GM23338 (cell line): ENCODE data around the gene ARHGAP32. TPM values are rescaled to one million over a fixed set of nuclear protein-coding genes. Genes with fewer than 3 reads are reported as not detected.

Experiments
- ATAC-seq: fragments of 200-7000 bp; cut with Tn5 transposase; 3 replicates; pipeline ENCODE4 v1.9.1; 2020
- DNase-seq: peaks from one replicate; pipeline ENCODE4 v3.0.0-alpha.2; 2015; ENCODE audit warnings: low spot score
- H2AFZ ChIP-seq: fragments of 200-600 bp; sonication (generic); 2 replicates; pipeline ENCODE4 v1.8.0; 2016; ENCODE audit warnings: antibody characterized with exemption, mild to moderate bottlenecking, moderate library complexity
- H3F3A ChIP-seq: fragments of 200-600 bp; sonication (generic); replicated peaks from 2 replicates; pipeline ENCODE4 v1.8.0; 2017; ENCODE audit warnings: antibody characterized with exemption, mixed run types, low read depth
- H3K27ac ChIP-seq: fragments of 200-600 bp; sonication (generic); 2 replicates; pipeline ENCODE4 v1.6.1; 2016; ENCODE audit warnings: low read depth
- H3K27me3 ChIP-seq: fragments of 200-600 bp; sonication (generic); 2 replicates; pipeline ENCODE4 v1.8.0; 2016; ENCODE audit warnings: mild to moderate bottlenecking, mixed run types, moderate library complexity; ENCODE audit not compliant: insufficient read depth
- H3K36me3 ChIP-seq: fragments of 200-600 bp; sonication (generic); 2 replicates; pipeline ENCODE4 v1.8.0; 2016; ENCODE audit warnings: mild to moderate bottlenecking; ENCODE audit not compliant: insufficient read depth
- H3K4me1 ChIP-seq: fragments of 200-600 bp; sonication (generic); 2 replicates; pipeline ENCODE4 v1.8.0; 2016; ENCODE audit warnings: mild to moderate bottlenecking, moderate library complexity; ENCODE audit not compliant: insufficient read depth
- H3K4me2 ChIP-seq: fragments of 200-600 bp; sonication (generic); 2 replicates; pipeline ENCODE4 v1.7.1; 2017; ENCODE audit warnings: mixed run types
- H3K4me3 ChIP-seq: fragments of 200-600 bp; sonication (generic); 2 replicates; pipeline ENCODE4 v1.6.1; 2016; ENCODE audit warnings: mixed run types
- H3K79me2 ChIP-seq: fragments of 200-600 bp; sonication (generic); replicated peaks from 2 replicates; pipeline ENCODE4 v1.8.0; 2017; ENCODE audit warnings: mild to moderate bottlenecking; ENCODE audit not compliant: insufficient read depth
- H3K9me2 ChIP-seq: fragments of 200-600 bp; sonication (generic); 2 replicates; pipeline ENCODE4 v1.8.0; 2017; ENCODE audit not compliant: insufficient read depth
- H4K20me1 ChIP-seq: fragments of 200-600 bp; sonication (generic); replicated peaks from 2 replicates; pipeline ENCODE4 v1.8.0; 2017; ENCODE audit warnings: mild to moderate bottlenecking; ENCODE audit not compliant: insufficient read depth
- H3K27ac Mint-ChIP-seq: 2 replicates; pipeline ENCODE4 v1.8.0; 2020; ENCODE audit warnings: inconsistent platforms, mild to moderate bottlenecking, moderate library complexity, mixed read lengths
- H3K27me3 Mint-ChIP-seq: 3 replicates; pipeline ENCODE4 v1.8.0; 2022; ENCODE audit warnings: low read depth, mild to moderate bottlenecking, moderate library complexity, mixed read lengths, inconsistent platforms; ENCODE audit not compliant: insufficient read depth, poor library complexity
- H3K36me3 Mint-ChIP-seq: 3 replicates; pipeline ENCODE4 v1.8.0; 2021; ENCODE audit warnings: low read depth, mild to moderate bottlenecking, inconsistent platforms, moderate library complexity, mixed read lengths
- H3K4me1 Mint-ChIP-seq: 3 replicates; pipeline ENCODE4 v1.8.0; 2020; ENCODE audit warnings: mild to moderate bottlenecking, inconsistent platforms, mixed read lengths
- H3K4me3 Mint-ChIP-seq: 3 replicates; pipeline ENCODE4 v1.8.0; 2021; ENCODE audit warnings: moderate library complexity, mild to moderate bottlenecking, inconsistent platforms, mixed read lengths
- H3K9me3 Mint-ChIP-seq: 3 replicates; pipeline ENCODE4 v1.8.0; 2020; ENCODE audit warnings: moderate library complexity, mild to moderate bottlenecking, inconsistent platforms, mixed read lengths
- CREB1 ChIP-seq: fragments of 250-450 bp; sonication (Bioruptor Pico); IDR thresholded peaks from 2 replicates; pipeline ENCODE4 v1.5.0; 2020; ENCODE audit warnings: low read depth, mild to moderate bottlenecking, moderate library complexity
- EZH2 ChIP-seq: fragments of 200-600 bp; sonication (generic); IDR thresholded peaks from one replicate; pipeline ENCODE4 v1.8.0; 2017; ENCODE audit warnings: antibody characterized with exemption, mild to moderate bottlenecking, low read depth; ENCODE audit not compliant: unreplicated experiment
- EZH2phosphoT487 ChIP-seq: fragments of 200-600 bp; sonication (generic); IDR thresholded peaks from one replicate; pipeline ENCODE4 v1.8.1; 2018; ENCODE audit warnings: antibody characterized with exemption; ENCODE audit not compliant: unreplicated experiment
- STAT1 ChIP-seq: IDR thresholded peaks from one replicate; pipeline ENCODE4 v1.6.1; 2016; ENCODE audit warnings: antibody characterized with exemption; ENCODE audit not compliant: unreplicated experiment
- ZNF114 ChIP-seq: fragments of 250-450 bp; sonication (Bioruptor Pico); IDR thresholded peaks from 2 replicates; pipeline ENCODE4 v1.5.0; 2020; ENCODE audit warnings: mild to moderate bottlenecking, moderate library complexity
- ZNF331 ChIP-seq: fragments of 250-450 bp; sonication (Bioruptor Pico); IDR thresholded peaks from 2 replicates; pipeline ENCODE4 v1.5.0; 2020; ENCODE audit warnings: low read depth, mild to moderate bottlenecking, moderate library complexity
- polyA plus RNA-seq: library from polyadenylated mRNA; unstranded; fragments of >200 nt; fragmentation: Nextera tagmentation; extraction: Ambion mirVana; gene quantifications from 2 replicates; pipeline ENCODE4 v1.2.1, GENCODE V29; 2016
- total RNA-seq: library from RNA; depleted of rRNA; stranded (reverse); fragments of >200 nt; shearing (Covaris generic); gene quantifications from 2 replicates; pipeline ENCODE4 v1.2.3, GENCODE V29; 2014
- TF ChIP-seq, protein P1 (sequence below), 2 experiments: fragments of 200-600 bp in 1 of 2; sonication (generic) in 1 of 2; conservative IDR thresholded peaks; 2 replicates each; pipeline versions ENCODE4 v1.5.1 to v1.6.1; 2016 to 2017; ENCODE audit warnings: antibody characterized with exemption in 2 of 2, low read depth in 2 of 2, mild to moderate bottlenecking in 2 of 2, moderate library complexity in 1 of 2
- TF ChIP-seq, protein P2 (sequence below): IDR thresholded peaks from one replicate; pipeline ENCODE4 v1.6.1; 2018; ENCODE audit warnings: antibody characterized with exemption; ENCODE audit not compliant: unreplicated experiment
- TF ChIP-seq, protein P3 (sequence below): IDR thresholded peaks from 2 replicates; pipeline ENCODE4 v1.6.1; 2016; ENCODE audit warnings: antibody characterized with exemption

ARHGAP32 gene
- total and polyA plus RNA-seq, 2 experiments from 2014 or later: 3.9 to 17.2 TPM

DNA sequence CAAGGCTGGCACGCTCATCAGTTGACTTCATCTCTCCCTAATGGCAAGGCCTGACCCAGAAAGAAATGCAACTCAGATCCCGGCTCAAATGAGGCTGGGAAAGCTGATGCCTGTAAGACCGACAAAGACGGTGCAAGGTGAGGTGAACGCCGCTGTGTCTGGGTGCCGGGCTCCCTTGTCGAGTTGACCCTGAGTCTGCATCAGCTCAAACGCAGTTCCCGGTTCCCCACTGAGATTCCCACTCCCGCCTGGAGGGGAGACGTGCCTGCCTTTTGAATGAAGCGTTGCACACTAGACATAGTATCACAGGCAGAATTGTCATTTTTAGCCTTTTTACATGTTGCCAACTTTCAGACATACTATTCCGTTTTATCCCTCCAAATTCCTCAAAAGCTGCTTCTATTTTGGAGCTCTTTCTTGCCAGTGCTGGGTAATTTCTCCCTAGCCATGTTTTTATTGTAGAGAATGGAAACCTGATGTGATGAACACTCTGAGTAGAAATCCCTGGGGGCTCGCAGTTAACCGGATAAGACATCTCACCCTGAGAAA lies 248.6 kb downstream of the ARHGAP32 start:
- H3K4me2 ChIP-seq: no peak overlapping the region
- H3K27ac ChIP-seq: no peak overlapping the region
- no peak overlapping the region for H3K4me3 ChIP-seq
- 0 out of 2 replicates have a peak, but pooled peaks cover 3% of the 10 kb centered on the region for H4K20me1 ChIP-seq
- DNase-seq (no peak), ATAC-seq (peak; percentile 30)
- Mint-ChIP-seq H3K27ac (no peak overlapping the region), H3K36me3 (no peaks in the 10 kb centered on the region), H3K4me3 (no peak overlapping the region), H3K9me3 (no peaks in the 10 kb centered on the region; the same call in 2 of the 3 replicates), H3K27me3 (no peaks in the 10 kb centered on the region), H3K4me1 (no peaks in the 10 kb centered on the region)
- no peaks in the 10 kb centered on the region for H3K9me2 ChIP-seq
- H3K36me3 ChIP-seq: no peaks in the 10 kb centered on the region
- no peaks in the 10 kb centered on the region for H3K27me3 ChIP-seq
- H2AFZ ChIP-seq: 0 out of 2 replicates have a peak overlapping the region, but pooled peaks have one; percentile 32
- no peaks in the 10 kb centered on the region; the same call in 1 of the 2 replicates for H3K4me1 ChIP-seq
- no peaks in the 10 kb centered on the region for H3K79me2 ChIP-seq
- H3F3A ChIP-seq: no peaks in the 10 kb centered on the region
- TF ChIP-seq, protein P1, sequence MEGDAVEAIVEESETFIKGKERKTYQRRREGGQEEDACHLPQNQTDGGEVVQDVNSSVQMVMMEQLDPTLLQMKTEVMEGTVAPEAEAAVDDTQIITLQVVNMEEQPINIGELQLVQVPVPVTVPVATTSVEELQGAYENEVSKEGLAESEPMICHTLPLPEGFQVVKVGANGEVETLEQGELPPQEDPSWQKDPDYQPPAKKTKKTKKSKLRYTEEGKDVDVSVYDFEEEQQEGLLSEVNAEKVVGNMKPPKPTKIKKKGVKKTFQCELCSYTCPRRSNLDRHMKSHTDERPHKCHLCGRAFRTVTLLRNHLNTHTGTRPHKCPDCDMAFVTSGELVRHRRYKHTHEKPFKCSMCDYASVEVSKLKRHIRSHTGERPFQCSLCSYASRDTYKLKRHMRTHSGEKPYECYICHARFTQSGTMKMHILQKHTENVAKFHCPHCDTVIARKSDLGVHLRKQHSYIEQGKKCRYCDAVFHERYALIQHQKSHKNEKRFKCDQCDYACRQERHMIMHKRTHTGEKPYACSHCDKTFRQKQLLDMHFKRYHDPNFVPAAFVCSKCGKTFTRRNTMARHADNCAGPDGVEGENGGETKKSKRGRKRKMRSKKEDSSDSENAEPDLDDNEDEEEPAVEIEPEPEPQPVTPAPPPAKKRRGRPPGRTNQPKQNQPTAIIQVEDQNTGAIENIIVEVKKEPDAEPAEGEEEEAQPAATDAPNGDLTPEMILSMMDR (conservative IDR thresholded peaks at IDR 0.05; ENCODE audit: low read depth in 2 of 2): no peak
- TF ChIP-seq ZNF114 (no peak), STAT1 (no peak), ZNF331 (CRISPR knock-in tag) (no peak), CREB1 (no peak), EZH2 (no peak), EZH2phosphoT487 (no peak)
- TF ChIP-seq, protein P2, sequence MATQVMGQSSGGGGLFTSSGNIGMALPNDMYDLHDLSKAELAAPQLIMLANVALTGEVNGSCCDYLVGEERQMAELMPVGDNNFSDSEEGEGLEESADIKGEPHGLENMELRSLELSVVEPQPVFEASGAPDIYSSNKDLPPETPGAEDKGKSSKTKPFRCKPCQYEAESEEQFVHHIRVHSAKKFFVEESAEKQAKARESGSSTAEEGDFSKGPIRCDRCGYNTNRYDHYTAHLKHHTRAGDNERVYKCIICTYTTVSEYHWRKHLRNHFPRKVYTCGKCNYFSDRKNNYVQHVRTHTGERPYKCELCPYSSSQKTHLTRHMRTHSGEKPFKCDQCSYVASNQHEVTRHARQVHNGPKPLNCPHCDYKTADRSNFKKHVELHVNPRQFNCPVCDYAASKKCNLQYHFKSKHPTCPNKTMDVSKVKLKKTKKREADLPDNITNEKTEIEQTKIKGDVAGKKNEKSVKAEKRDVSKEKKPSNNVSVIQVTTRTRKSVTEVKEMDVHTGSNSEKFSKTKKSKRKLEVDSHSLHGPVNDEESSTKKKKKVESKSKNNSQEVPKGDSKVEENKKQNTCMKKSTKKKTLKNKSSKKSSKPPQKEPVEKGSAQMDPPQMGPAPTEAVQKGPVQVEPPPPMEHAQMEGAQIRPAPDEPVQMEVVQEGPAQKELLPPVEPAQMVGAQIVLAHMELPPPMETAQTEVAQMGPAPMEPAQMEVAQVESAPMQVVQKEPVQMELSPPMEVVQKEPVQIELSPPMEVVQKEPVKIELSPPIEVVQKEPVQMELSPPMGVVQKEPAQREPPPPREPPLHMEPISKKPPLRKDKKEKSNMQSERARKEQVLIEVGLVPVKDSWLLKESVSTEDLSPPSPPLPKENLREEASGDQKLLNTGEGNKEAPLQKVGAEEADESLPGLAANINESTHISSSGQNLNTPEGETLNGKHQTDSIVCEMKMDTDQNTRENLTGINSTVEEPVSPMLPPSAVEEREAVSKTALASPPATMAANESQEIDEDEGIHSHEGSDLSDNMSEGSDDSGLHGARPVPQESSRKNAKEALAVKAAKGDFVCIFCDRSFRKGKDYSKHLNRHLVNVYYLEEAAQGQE: no peak
- TF ChIP-seq, protein P3, sequence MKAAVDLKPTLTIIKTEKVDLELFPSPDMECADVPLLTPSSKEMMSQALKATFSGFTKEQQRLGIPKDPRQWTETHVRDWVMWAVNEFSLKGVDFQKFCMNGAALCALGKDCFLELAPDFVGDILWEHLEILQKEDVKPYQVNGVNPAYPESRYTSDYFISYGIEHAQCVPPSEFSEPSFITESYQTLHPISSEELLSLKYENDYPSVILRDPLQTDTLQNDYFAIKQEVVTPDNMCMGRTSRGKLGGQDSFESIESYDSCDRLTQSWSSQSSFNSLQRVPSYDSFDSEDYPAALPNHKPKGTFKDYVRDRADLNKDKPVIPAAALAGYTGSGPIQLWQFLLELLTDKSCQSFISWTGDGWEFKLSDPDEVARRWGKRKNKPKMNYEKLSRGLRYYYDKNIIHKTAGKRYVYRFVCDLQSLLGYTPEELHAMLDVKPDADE: no peak
